Measurements from ENCODE around the gene PRELID1. TPM values are rescaled to one million over a fixed set of nuclear protein-coding genes. Genes with fewer than 3 reads are reported as not detected.

Gene PRELID1
- total and polyA plus RNA-seq, 10 of the 15 experiments (the other 5 are each of a cell fraction or from before 2014, with no cell fraction given) = 30.9 to 584 (median 254) TPM

- TF ChIP-seq PAX5 (IDR thresholded peaks at IDR 0.05; ENCODE audit: borderline replicate concordance, low read depth, low read length) (no peak), ESRRA (IDR thresholded peaks at IDR 0.05; ENCODE audit: low read length) (no peak), MEF2B (IDR thresholded peaks at IDR 0.05; ENCODE audit: partially characterized antibody, poor library complexity, severe bottlenecking) (no peak), SREBF1 (IDR thresholded peaks at IDR 0.05; ENCODE audit: low read length) (no peak), RBBP5 (conservative IDR thresholded peaks at IDR 0.05) (no peak), ZNF274 (IDR thresholded peaks at IDR 0.05; ENCODE audit: insufficient read depth, insufficient read length) (no peak), SMARCA5 (IDR thresholded peaks at IDR 0.05) (0 out of 2 replicates have a peak, but pooled peaks have one; percentile 45), ZZZ3 (IDR thresholded peaks at IDR 0.05; ENCODE audit: control insufficient read depth, insufficient read length, low read depth) (no peak), CHD2 (IDR thresholded peaks at IDR 0.05; ENCODE audit: borderline replicate concordance, low read depth, low read length) (no peak), BACH1 (IDR thresholded peaks at IDR 0.05; ENCODE audit: borderline replicate concordance) (no peak), ATF7 (IDR thresholded peaks at IDR 0.05; ENCODE audit: low read depth) (no peak), SUPT20H (IDR thresholded peaks at IDR 0.05; ENCODE audit: borderline replicate concordance, control insufficient read depth, low read depth, low read length) (no peak), RUNX3 (IDR thresholded peaks at IDR 0.05; ENCODE audit: low read length) (peak; percentile 59), RB1 (IDR thresholded peaks at IDR 0.05; ENCODE audit: borderline replicate concordance) (no peak), ZBTB33 (IDR thresholded peaks at IDR 0.05) (no peak), CEBPZ (IDR thresholded peaks at IDR 0.05; ENCODE audit: low read depth, low read length) (no peak), RFX5 (IDR thresholded peaks at IDR 0.05; ENCODE audit: low read depth, low read length) (no peak), CEBPB (IDR thresholded peaks at IDR 0.05; ENCODE audit: borderline replicate concordance in 1 of 2, low read depth in 2 of 2, low read length in 2 of 2) (no peak), MEF2A (IDR thresholded peaks at IDR 0.05; ENCODE audit: insufficient read depth, low read depth, low read length) (no peak), PML (IDR thresholded peaks at IDR 0.05; ENCODE audit: low read length) (no peak), POLR2A (IDR thresholded peaks at IDR 0.05; ENCODE audit: low read depth, low read length) (no peak), RAD21 (IDR thresholded peaks at IDR 0.05; ENCODE audit: insufficient read depth, low read depth, low read length) (peak; percentile 55; the same call in 1 of the 2 replicates), RAD51 (IDR thresholded peaks at IDR 0.05) (no peak), SUZ12 (IDR thresholded peaks at IDR 0.05; ENCODE audit: unreplicated experiment) (no peak), CREB1 (IDR thresholded peaks at IDR 0.05; ENCODE audit: low read depth) (no peak)
Measured at GRCh38 chr5:177309351-177310191, 6.0 kb downstream of the PRELID1 start (continued).
